ENCODE results near the gene ATG2B. TPM values are rescaled to one million over a fixed set of nuclear protein-coding genes. Genes with fewer than 3 reads are reported as not detected.

The ATG2B gene
- total RNA-seq, 1 donor from 2014 or later, result 32.4 TPM

GRCh38 chr14:96269359-96269710, 93.8 kb downstream of the ATG2B start:
- DNase-seq, result no peak

- no peak for DNase-seq
These were observed 94.4 kb downstream of the ATG2B start for GRCh38 chr14:96268431-96269358.

GRCh38 chr14:96267916-96268315, 95.2 kb downstream of the ATG2B start:
- DNase-seq, result no peak

DNA sequence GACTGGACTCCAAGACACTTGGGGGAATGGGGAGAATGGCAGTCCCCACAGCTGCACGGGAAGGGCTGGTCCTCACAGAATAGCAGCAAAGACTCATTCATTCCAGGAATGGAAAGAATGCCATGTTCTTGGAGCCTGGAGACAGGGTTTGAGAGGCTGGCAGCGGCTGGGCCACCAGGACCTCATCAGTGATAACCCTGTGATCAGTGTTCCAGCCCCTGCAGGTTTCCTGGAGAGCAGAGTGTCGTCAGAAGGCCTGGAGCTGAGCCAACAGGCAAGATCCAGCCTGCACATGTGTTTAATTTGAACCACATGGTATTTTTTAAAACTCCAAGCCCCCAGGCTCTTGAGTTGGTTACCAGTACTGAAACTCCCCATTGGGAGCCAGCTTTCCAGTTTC, 95.8 kb downstream of the ATG2B start:
- DNase-seq, result peak; percentile 91

DNA sequence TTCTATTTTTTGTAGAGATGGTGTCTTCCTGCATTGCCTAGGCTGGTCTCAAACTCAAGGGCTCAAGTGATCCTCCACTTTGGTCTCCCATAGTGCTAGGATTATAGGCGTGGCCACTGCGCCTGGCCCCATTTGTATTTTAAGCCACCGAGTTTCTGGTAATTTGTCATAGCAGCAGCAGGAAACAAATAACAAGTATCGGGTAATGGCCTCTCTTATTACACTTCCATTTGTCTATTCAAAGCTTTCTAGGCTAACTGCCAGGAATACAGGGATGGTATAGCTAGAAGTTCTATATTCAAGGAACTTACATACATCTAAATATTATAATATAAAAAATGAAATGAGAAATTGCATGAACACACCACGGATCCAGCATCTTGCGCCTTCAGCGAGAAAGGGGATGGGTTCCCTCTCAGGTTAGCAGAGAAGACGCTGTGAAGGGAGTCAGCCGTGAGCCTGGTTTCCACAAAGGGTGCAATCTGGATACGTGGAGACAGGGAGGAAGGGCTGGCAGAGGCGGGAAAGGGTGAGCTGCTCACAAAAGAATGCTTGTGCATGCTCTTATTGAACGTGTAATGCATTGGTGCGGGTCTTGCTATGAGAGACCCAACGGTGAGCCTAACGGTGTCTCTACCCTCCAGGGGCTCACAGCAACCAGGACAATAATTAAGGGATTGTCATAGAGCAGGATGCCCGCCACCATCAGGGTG, 97.6 kb downstream of the ATG2B start:
- DNase-seq, result peak; percentile 87

DNA sequence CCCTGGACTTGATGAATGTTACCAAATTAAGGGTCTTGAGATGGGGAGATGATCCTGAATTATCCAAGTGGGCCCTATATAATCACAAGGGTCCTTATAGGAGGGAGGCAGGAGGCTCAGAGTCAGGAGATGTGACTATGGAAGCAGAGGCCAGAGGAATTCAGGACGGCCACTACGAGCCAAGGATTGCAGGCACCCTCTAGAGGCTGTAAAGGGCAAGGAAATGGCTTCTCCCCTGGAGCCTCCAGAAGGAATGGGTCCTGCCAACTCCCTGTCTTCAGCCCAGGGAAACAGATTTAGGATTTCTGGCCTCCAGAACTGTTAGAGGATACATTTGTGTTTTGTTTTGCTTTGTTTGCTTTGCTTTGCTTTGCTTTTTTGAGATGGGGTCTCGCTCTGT, 98.3 kb downstream of the ATG2B start:
- DNase-seq, result no peak

DNA sequence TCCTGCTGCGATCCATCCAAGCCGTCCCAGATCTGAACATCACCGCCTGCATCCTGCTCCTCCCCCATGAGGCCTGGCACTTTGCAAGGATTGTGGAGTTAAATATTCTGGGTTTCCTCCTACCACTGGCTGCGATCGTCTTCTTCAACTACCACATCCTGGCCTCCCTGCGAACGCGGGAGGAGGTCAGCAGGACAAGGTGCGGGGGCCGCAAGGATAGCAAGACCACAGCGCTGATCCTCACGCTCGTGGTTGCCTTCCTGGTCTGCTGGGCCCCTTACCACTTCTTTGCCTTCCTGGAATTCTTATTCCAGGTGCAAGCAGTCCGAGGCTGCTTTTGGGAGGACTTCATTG, 99.0 kb downstream of the ATG2B start:
- DNase-seq, result no peak

GRCh38 chr14:96263347-96264199, 99.6 kb downstream of the ATG2B start:
- DNase-seq, result peak; percentile 53

DNA sequence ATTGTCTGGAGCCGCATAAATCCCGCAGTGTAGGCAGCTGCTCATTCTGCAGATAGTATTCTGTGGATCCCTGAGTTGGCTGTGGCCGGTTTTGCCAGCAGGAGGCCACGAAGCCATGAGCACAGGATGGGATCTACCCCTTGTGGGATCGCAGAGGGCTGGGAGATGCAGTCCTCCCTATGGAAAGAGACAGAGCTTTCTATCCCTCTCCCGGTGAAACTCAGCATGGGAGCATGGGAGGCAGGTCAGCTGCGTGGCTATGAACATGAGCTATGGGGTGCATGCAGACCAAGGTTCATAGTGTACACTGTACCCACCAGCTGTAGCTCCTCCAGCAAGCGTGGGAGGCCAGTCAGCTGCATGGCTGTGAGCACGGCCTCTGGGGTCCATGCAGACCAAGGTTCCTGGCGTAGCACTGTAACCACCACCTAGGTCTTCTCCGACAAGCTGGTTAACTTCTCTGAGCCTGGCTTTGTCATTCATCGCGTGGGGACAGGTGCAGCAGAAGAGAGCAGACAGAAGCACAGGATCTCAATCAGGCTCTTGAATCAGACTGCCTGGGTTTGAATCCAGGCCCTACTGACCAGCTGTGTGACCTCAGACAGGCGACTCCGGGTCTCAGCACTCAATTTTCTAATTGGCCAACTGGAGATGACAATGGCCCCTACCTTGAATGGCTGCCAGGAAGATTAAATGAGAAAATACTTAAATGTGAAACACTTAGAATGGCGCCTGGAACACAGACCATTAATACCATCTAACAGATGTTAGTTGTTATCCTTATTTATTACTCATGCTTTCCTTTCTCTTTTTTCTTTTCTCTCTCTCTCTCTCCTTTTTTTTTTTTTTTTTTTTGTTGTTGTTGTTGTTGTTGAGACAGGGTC, 101.1 kb downstream of the ATG2B start:
- peak; percentile 86 for DNase-seq

DNA sequence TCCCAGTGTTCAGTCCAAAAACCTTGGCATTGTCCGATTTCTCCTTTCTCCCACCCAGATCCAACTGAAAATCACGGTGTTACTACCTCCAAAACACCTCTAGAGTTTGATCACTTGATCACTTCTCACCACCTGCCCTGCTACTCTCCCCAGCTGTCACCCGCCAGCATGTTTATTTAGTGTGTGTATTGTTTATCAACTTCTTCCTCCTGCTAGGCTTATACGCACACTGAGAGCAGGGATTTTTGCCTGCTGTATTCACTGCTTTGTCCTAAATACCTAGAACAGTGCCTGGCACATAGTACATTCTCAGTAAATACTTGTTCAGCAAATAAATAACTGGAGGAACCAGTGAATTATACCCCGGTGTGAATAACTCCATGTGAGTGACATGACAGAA, 102.1 kb downstream of the ATG2B start:
- no peak for DNase-seq

- no peak for DNase-seq
These were observed 102.8 kb downstream of the ATG2B start for GRCh38 chr14:96260341-96260821.

DNA sequence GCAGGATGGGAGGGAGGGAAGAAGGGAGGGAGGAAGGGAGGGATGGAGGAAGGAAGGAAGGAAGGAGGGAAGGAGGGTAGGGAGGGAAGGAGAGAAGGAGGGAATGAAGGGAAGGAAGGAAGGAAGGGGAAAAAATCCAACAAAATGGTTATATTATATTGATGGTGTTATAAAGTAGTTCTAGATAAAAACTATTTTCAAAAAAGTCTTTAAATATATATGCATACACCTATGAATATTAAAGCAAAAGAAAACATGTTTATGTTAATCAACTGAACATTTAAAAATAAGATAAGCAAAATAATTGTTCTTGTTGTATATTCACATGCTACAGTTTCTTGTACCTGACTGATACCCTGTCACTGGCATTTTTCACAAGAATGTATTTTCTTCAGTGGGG, 105.2 kb downstream of the ATG2B start:
- no peak for DNase-seq

- DNase-seq, result no peak
These were observed 106.1 kb downstream of the ATG2B start for GRCh38 chr14:96257056-96257455.

DNA sequence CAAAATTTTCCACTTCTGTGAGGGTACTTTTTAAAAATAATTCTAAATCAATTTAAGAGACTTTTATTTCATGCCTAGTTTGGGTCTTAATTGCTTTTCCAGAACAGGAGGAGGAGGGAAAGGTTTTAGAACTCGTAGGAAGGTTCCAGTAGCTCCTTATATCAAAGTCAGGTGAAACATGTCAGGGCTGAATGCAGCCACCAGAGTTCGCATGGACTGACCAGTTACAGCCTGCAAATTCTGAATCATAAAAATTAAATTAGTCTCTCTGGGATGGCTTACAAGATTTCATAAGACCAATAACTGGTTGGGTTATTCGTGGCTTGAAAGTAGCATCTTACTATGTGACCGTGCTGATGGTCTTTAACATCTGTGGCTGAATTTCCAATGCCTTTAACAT, 106.7 kb downstream of the ATG2B start:
- DNase-seq, result no peak

- DNase-seq, result peak; percentile 89
These were observed 107.4 kb downstream of the ATG2B start, which contains the start of gene BDKRB1 for GRCh38 chr14:96255501-96256366. BDKRB1 (plus strand) TSS chr14:96256210; CDS start chr14:96263683, 7,473 bp downstream.

DNA sequence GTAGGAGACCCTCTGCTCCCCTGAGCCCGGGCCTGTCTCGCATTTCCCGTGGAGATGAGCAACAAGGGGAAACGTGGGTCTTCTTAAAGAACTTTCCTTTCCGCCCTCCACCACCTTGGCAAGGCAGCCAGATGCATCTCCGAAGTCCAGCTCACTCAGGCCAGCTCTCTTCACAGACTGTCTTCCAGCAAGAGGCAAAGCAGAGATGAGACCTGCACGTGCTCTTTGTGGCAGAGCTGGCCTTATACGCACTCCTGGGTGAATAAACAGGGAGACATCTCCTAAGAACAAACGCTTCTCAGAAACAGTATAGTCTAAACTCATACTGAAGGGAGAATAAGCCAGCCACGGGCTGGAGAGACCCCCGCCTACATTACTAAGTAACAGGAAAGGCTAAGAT, 108.5 kb downstream of the ATG2B start:
- DNase-seq, result no peak

DNA sequence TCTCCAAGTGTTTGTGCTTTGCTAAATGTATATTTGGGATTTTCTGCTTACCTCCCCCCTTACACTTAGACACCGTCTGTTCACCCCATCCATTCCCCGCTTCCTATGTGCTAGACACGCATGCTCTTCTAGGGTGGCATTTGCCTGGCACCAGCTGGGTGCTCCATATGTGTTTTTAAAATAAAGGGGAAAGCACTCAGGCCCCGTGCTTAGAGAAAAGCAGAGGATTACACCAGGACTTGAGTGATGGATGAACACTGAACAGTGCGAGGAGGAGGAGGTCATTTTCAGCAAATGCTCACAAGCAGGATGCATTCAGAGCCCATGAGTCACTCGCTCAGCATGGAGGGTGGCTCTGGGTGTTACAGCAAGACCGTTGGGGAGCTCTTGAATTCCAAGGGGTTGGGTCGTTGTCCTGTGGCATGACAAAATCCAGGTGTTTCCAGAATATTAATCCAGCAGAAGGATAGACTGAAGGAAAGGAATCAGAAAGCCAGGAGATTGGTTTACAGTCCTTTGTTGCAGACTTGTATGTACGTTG, 110.1 kb downstream of the ATG2B start:
- DNase-seq, result peak; percentile 48

DNA sequence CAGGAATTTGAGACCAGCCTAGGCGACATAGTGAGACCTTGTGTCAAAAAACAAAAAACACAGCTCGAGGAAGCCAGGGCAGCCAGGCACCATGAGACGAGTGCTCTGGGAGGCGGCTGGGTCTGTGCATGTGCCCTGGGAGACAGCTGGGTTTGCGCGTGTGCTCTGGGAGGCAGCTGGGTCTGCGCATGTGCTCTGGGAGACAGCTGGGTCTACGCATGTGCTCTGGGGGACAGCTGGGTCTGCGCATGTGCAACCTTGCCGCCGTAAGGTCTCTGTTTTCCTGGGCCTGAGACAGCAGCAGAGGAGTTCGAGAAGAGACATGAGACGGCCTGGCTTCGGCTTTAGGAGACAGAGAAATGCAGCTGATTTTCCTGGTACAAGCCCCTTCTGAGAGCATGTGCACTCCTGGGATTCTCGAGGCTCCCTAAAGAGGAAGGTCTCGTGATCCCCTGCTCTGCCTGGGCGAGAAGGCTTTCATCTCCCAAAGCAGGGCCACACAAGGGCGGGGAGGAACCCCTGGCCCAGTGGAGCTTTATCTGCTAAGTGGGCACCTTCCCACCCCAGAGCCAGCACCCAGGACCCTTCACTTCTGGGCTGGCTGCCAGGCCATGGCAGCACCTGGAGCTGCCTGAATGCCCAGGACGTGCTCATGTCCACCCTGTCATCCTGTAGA, 110.7 kb downstream of the ATG2B start:
- DNase-seq, result peak; percentile 88

GRCh38 chr14:96251656-96252155, 111.4 kb downstream of the ATG2B start:
- DNase-seq, result no peak

All from tongue (tissue), 2 donors.